ENCODE data around the gene SNX15. TPM values are rescaled to one million over a fixed set of nuclear protein-coding genes. Genes with fewer than 3 reads are reported as not detected.
"Not testable (repeated sequence)": the region's sequence is repeated elsewhere in the genome, so short reads cannot be mapped to it uniquely, and the experiment has no call there.

The SNX15 gene
- total RNA-seq, 3 donors from 2014 or later (not counting 1 experiment from before 2014, with no cell fraction given), result 16.9 to 28.1 (median 27.1) TPM

DNA sequence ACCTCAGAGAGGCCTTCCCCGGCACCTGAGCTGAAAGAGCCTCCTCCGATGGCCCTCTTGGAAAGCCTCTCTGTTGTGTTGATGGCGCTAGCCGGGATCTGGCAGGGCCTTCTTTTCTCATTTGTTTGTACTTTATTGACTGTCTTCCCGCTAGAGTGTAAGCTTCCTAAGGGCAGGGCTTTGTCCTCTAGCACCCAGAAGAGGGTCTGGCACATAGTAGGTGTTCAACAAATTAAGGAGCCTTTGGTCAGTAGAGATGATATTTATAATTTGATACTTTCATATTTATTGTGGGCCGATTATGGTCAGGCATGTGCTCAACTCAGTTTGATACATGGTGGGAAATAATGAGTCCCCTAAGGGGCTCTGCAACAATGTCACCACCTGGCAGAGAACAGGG is 9.3 kb upstream of the SNX15 start:
- TF ChIP-seq, protein P1, sequence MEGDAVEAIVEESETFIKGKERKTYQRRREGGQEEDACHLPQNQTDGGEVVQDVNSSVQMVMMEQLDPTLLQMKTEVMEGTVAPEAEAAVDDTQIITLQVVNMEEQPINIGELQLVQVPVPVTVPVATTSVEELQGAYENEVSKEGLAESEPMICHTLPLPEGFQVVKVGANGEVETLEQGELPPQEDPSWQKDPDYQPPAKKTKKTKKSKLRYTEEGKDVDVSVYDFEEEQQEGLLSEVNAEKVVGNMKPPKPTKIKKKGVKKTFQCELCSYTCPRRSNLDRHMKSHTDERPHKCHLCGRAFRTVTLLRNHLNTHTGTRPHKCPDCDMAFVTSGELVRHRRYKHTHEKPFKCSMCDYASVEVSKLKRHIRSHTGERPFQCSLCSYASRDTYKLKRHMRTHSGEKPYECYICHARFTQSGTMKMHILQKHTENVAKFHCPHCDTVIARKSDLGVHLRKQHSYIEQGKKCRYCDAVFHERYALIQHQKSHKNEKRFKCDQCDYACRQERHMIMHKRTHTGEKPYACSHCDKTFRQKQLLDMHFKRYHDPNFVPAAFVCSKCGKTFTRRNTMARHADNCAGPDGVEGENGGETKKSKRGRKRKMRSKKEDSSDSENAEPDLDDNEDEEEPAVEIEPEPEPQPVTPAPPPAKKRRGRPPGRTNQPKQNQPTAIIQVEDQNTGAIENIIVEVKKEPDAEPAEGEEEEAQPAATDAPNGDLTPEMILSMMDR (IDR thresholded peaks at IDR 0.05), result no peak
- no peak overlapping the region for H3K27ac Mint-ChIP-seq
- intact Hi-C loops (cut with micrococcal nuclease), result no loop called here
- H3K27me3 ChIP-seq (ENCODE audit: control insufficient read depth, insufficient read depth, low read length), result no peaks in the 10 kb centered on the region
- peaks cover 28% of the 10 kb centered on the region for H3K4me1 ChIP-seq (ENCODE audit: control insufficient read depth, insufficient read depth, low read length)
- no peaks in the 10 kb centered on the region for H3K9me3 ChIP-seq (ENCODE audit: control insufficient read depth, insufficient read depth, low read length)
- no peak overlapping the region for H3K4me3 ChIP-seq (ENCODE audit: low read length)
- peaks cover 16% of the 10 kb centered on the region for H3K36me3 ChIP-seq (ENCODE audit: control insufficient read depth, insufficient read depth, low read length)
- no peaks in the 10 kb centered on the region for H3K9me3 Mint-ChIP-seq
- no peak for ATAC-seq
- peaks cover 19 to 27% of the 10 kb centered on the region in 2 donors for H3K4me1 Mint-ChIP-seq
- WGBS (ENCODE audit: insufficient coverage), result over 99% methylated on average over 6 of the region's 6 CpGs
- no peaks in the 10 kb centered on the region for H3K36me3 Mint-ChIP-seq
- no peak for DNase-seq
- no peaks in the 10 kb centered on the region for H3K27me3 Mint-ChIP-seq (ENCODE audit: low read depth in 2 of 2)
- H3K27ac ChIP-seq (ENCODE audit: low read length), result no peak overlapping the region
- H3K4me3 Mint-ChIP-seq, result no peak overlapping the region

DNA sequence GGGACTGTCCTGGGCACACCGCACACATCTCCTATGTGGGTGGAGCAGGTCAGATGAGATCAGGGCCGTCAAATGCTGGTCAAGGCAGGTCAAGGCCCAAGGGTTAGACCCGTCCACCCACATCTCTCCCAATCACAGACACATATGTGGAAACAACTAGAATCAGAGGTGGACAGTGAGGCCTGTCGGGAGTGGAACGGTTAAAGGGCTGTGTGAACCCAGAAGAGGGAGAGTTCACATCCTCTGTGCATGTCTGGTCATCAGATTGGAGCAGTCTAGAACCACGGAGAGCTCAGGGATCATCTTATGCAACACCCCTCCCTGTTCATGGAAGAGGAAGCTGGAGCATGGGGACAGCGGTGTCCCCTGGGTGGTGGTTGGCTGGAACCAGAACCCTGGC is 7.4 kb upstream of the SNX15 start:
- H3K4me3 ChIP-seq (ENCODE audit: low read length), result no peak overlapping the region
- intact Hi-C loops (cut with micrococcal nuclease), result no loop called here
- TF ChIP-seq, protein P1 (IDR thresholded peaks at IDR 0.05), result no peak
- Mint-ChIP-seq H3K9me3 (no peaks in the 10 kb centered on the region), H3K27ac (no peak overlapping the region), H3K36me3 (no peaks in the 10 kb centered on the region), H3K4me3 (no peak overlapping the region), H3K4me1 (peaks cover 8 to 14% of the 10 kb centered on the region in 2 donors), H3K27me3 (ENCODE audit: low read depth in 2 of 2) (no peaks in the 10 kb centered on the region)
- H3K27me3 ChIP-seq (ENCODE audit: control insufficient read depth, insufficient read depth, low read length), result no peaks in the 10 kb centered on the region
- DNase-seq (no peak), ATAC-seq (no peak)
- H3K27ac ChIP-seq (ENCODE audit: low read length), result no peak overlapping the region
- WGBS (ENCODE audit: insufficient coverage), result 98% methylated on average over 7 of the region's 7 CpGs
- H3K4me1 ChIP-seq (ENCODE audit: control insufficient read depth, insufficient read depth, low read length), result peaks cover 16% of the 10 kb centered on the region
- peaks cover 16% of the 10 kb centered on the region for H3K36me3 ChIP-seq (ENCODE audit: control insufficient read depth, insufficient read depth, low read length)
- H3K9me3 ChIP-seq (ENCODE audit: control insufficient read depth, insufficient read depth, low read length), result no peaks in the 10 kb centered on the region

DNA sequence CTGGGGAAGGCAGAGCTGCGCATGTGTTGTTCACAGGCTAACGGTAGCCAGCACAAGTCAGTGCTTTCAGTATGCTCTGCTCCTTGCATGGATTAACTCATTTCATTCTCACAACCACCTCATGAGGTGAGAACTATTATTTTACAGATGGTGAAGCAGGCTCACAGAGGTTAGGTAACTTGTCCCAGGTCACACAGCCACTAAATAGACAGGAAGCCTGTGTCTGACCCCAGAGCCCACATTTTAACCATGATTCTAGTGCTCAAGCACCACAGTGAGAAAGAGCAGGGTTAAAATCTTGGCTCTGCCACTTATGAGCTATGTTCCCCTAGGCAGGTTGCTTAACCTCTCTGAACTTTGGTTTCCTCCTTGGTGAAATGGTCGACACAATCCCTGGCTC is 6.2 kb upstream of the SNX15 start:
- H3K27ac Mint-ChIP-seq, result no peak overlapping the region
- Histone ChIP-seq H3K27me3 (ENCODE audit: control insufficient read depth, insufficient read depth, low read length) (no peaks in the 10 kb centered on the region), H3K36me3 (ENCODE audit: control insufficient read depth, insufficient read depth, low read length) (peaks cover 16% of the 10 kb centered on the region), H3K27ac (ENCODE audit: low read length) (no peak overlapping the region), H3K9me3 (ENCODE audit: control insufficient read depth, insufficient read depth, low read length) (no peaks in the 10 kb centered on the region), H3K4me3 (ENCODE audit: low read length) (no peak overlapping the region), H3K4me1 (ENCODE audit: control insufficient read depth, insufficient read depth, low read length) (peaks cover 5% of the 10 kb centered on the region)
- H3K4me1 Mint-ChIP-seq, result peaks cover 0 to 11% of the 10 kb centered on the region in 2 donors
- TF ChIP-seq, protein P1 (IDR thresholded peaks at IDR 0.05), result no peak
- no peaks in the 10 kb centered on the region for H3K27me3 Mint-ChIP-seq (ENCODE audit: low read depth in 2 of 2)
- DNase-seq, result no peak
- H3K36me3 Mint-ChIP-seq, result no peaks in the 10 kb centered on the region
- intact Hi-C loops (cut with micrococcal nuclease), result no loop called here
- peak in 2 of 3 donors; percentile 38 to 73 for ATAC-seq
- no peaks in the 10 kb centered on the region for H3K9me3 Mint-ChIP-seq
- H3K4me3 Mint-ChIP-seq, result no peak overlapping the region
- 68% methylated on average over 3 of the region's 3 CpGs for WGBS (ENCODE audit: insufficient coverage)

- Histone ChIP-seq H3K36me3 (ENCODE audit: control insufficient read depth, insufficient read depth, low read length) (peaks cover 16% of the 10 kb centered on the region), H3K27me3 (ENCODE audit: control insufficient read depth, insufficient read depth, low read length) (no peaks in the 10 kb centered on the region), H3K9me3 (ENCODE audit: control insufficient read depth, insufficient read depth, low read length) (no peaks in the 10 kb centered on the region), H3K4me1 (ENCODE audit: control insufficient read depth, insufficient read depth, low read length) (peaks cover 5% of the 10 kb centered on the region), H3K27ac (ENCODE audit: low read length) (no peak overlapping the region), H3K4me3 (ENCODE audit: low read length) (no peak overlapping the region)
- TF ChIP-seq, protein P1 (IDR thresholded peaks at IDR 0.05), result no peak
- ATAC-seq (no peak), DNase-seq (no peak)
- Mint-ChIP-seq H3K36me3 (no peaks in the 10 kb centered on the region), H3K27me3 (ENCODE audit: low read depth in 2 of 2) (no peaks in the 10 kb centered on the region), H3K4me3 (no peak overlapping the region), H3K9me3 (no peaks in the 10 kb centered on the region), H3K27ac (no peak overlapping the region), H3K4me1 (peaks cover 0 to 13% of the 10 kb centered on the region in 2 donors)
- WGBS (ENCODE audit: insufficient coverage), result 97% methylated on average over 11 of the region's 11 CpGs
- intact Hi-C loops (cut with micrococcal nuclease), result no loop called here
Measured at GRCh38 chr11:65021509-65021908, 5.7 kb upstream of the SNX15 start.

- 88% methylated on average over 8 of the region's 8 CpGs for WGBS (ENCODE audit: insufficient coverage)
- H3K9me3 Mint-ChIP-seq; DNase-seq; H3K4me3 ChIP-seq (ENCODE audit: low read length); intact Hi-C loops (cut with micrococcal nuclease); ATAC-seq; H3K4me3 Mint-ChIP-seq; H3K27me3 ChIP-seq (ENCODE audit: control insufficient read depth, insufficient read depth, low read length); H3K27ac ChIP-seq (ENCODE audit: low read length); H3K36me3 Mint-ChIP-seq; H3K9me3 ChIP-seq (ENCODE audit: control insufficient read depth, insufficient read depth, low read length); H3K27me3 Mint-ChIP-seq (ENCODE audit: low read depth in 2 of 2); H3K27ac Mint-ChIP-seq: not testable (repeated sequence)
- H3K36me3 ChIP-seq (ENCODE audit: control insufficient read depth, insufficient read depth, low read length), result peaks cover 13% of the 10 kb centered on the region
- H3K4me1 ChIP-seq (ENCODE audit: control insufficient read depth, insufficient read depth, low read length), result peaks cover 20% of the 10 kb centered on the region
- H3K4me1 Mint-ChIP-seq, result peaks cover 14 to 24% of the 10 kb centered on the region in 2 donors
Measured at GRCh38 chr11:65023502-65023901, 3.7 kb upstream of the SNX15 start.

All from natural killer cell (primary cell).